Erythroblast (primary cell): ENCODE measurements around the gene FLRT2.

Experiments used
- GATA1 ChIP-seq: IDR thresholded peaks from 2 replicates; pipeline ENCODE4 v1.6.1; 2011; ENCODE audit warnings: low read depth, mild to moderate bottlenecking, control low read depth, low read length, moderate library complexity
- POLR2A ChIP-seq: IDR thresholded peaks from 2 replicates; pipeline ENCODE4 v1.6.1; 2011; ENCODE audit warnings: mild to moderate bottlenecking, low read length

- TF ChIP-seq POLR2A (no peak), GATA1 (no peak)
Observed at GRCh38 chr14:85573406-85573805, 43.5 kb downstream of the FLRT2 start.
